ENCODE results near the gene CDH23. TPM values are rescaled to one million over a fixed set of nuclear protein-coding genes. Genes with fewer than 3 reads are reported as not detected.

Gene CDH23
- total and polyA plus RNA-seq, 10 of the 15 experiments (the other 5 are each of a cell fraction or from before 2014, with no cell fraction given), result 0.09 to 0.40 (median 0.15) TPM; not detected in 1

GRCh38 chr10:71494980-71495381 is 98.3 kb downstream of the CDH23 start (continued):
- TF ChIP-seq, protein P1, sequence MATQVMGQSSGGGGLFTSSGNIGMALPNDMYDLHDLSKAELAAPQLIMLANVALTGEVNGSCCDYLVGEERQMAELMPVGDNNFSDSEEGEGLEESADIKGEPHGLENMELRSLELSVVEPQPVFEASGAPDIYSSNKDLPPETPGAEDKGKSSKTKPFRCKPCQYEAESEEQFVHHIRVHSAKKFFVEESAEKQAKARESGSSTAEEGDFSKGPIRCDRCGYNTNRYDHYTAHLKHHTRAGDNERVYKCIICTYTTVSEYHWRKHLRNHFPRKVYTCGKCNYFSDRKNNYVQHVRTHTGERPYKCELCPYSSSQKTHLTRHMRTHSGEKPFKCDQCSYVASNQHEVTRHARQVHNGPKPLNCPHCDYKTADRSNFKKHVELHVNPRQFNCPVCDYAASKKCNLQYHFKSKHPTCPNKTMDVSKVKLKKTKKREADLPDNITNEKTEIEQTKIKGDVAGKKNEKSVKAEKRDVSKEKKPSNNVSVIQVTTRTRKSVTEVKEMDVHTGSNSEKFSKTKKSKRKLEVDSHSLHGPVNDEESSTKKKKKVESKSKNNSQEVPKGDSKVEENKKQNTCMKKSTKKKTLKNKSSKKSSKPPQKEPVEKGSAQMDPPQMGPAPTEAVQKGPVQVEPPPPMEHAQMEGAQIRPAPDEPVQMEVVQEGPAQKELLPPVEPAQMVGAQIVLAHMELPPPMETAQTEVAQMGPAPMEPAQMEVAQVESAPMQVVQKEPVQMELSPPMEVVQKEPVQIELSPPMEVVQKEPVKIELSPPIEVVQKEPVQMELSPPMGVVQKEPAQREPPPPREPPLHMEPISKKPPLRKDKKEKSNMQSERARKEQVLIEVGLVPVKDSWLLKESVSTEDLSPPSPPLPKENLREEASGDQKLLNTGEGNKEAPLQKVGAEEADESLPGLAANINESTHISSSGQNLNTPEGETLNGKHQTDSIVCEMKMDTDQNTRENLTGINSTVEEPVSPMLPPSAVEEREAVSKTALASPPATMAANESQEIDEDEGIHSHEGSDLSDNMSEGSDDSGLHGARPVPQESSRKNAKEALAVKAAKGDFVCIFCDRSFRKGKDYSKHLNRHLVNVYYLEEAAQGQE (IDR thresholded peaks at IDR 0.05; ENCODE audit: low read depth, low read length), result no peak
- TF ChIP-seq, protein P2, sequence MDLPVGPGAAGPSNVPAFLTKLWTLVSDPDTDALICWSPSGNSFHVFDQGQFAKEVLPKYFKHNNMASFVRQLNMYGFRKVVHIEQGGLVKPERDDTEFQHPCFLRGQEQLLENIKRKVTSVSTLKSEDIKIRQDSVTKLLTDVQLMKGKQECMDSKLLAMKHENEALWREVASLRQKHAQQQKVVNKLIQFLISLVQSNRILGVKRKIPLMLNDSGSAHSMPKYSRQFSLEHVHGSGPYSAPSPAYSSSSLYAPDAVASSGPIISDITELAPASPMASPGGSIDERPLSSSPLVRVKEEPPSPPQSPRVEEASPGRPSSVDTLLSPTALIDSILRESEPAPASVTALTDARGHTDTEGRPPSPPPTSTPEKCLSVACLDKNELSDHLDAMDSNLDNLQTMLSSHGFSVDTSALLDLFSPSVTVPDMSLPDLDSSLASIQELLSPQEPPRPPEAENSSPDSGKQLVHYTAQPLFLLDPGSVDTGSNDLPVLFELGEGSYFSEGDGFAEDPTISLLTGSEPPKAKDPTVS (IDR thresholded peaks at IDR 0.05; ENCODE audit: low read depth, low read length), result no peak
- TF ChIP-seq TBL1XR1 (IDR thresholded peaks at IDR 0.05; ENCODE audit: low read depth, low read length) (no peak), SREBF2 (IDR thresholded peaks at IDR 0.05; ENCODE audit: low read length) (no peak), E2F4 (IDR thresholded peaks at IDR 0.05; ENCODE audit: low read depth, low read length) (no peak), SMAD5 (IDR thresholded peaks at IDR 0.05; ENCODE audit: low read depth) (no peak), HDAC2 (IDR thresholded peaks at IDR 0.05) (no peak), RELA (IDR thresholded peaks at IDR 0.05; ENCODE audit: borderline replicate concordance, partially characterized antibody) (no peak), SUPT20H (IDR thresholded peaks at IDR 0.05; ENCODE audit: borderline replicate concordance, control insufficient read depth, low read depth, low read length) (no peak), PML (IDR thresholded peaks at IDR 0.05; ENCODE audit: low read length) (no peak), MLLT1 (IDR thresholded peaks at IDR 0.05) (peak; percentile 55; the same call in 1 of the 2 replicates), NKRF (conservative IDR thresholded peaks at IDR 0.05) (no peak), MEF2B (IDR thresholded peaks at IDR 0.05; ENCODE audit: partially characterized antibody, poor library complexity, severe bottlenecking) (peak; percentile 58), STAT3 (IDR thresholded peaks at IDR 0.05; ENCODE audit: low read depth, low read length) (no peak), BRCA1 (IDR thresholded peaks at IDR 0.05; ENCODE audit: low read depth, low read length) (no peak), IKZF2 (IDR thresholded peaks at IDR 0.05) (peak; percentile 17 to 59; a peak in 3 of 4 replicates)
- TF ChIP-seq, protein P3, sequence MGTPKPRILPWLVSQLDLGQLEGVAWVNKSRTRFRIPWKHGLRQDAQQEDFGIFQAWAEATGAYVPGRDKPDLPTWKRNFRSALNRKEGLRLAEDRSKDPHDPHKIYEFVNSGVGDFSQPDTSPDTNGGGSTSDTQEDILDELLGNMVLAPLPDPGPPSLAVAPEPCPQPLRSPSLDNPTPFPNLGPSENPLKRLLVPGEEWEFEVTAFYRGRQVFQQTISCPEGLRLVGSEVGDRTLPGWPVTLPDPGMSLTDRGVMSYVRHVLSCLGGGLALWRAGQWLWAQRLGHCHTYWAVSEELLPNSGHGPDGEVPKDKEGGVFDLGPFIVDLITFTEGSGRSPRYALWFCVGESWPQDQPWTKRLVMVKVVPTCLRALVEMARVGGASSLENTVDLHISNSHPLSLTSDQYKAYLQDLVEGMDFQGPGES (IDR thresholded peaks at IDR 0.05), result no peak
- TF ChIP-seq, protein P4, sequence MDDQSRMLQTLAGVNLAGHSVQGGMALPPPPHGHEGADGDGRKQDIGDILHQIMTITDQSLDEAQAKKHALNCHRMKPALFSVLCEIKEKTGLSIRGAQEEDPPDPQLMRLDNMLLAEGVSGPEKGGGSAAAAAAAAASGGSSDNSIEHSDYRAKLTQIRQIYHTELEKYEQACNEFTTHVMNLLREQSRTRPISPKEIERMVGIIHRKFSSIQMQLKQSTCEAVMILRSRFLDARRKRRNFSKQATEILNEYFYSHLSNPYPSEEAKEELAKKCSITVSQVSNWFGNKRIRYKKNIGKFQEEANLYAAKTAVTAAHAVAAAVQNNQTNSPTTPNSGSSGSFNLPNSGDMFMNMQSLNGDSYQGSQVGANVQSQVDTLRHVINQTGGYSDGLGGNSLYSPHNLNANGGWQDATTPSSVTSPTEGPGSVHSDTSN (IDR thresholded peaks at IDR 0.05; ENCODE audit: insufficient replicate concordance, low read depth, low read length), result no peak

Data from GM12878 (cell line).